HG03378 (cell line): ENCODE results near the gene TMEM170A.
"Not testable (repeated sequence)": the region's sequence is repeated elsewhere in the genome, so short reads cannot be mapped to it uniquely, and the experiment has no call there.

Experiments
- ATAC-seq: cut with Tn5 transposase; IDR thresholded peaks from one replicate; pipeline ENCODE4 v1.9.1; 2021; ENCODE audit warnings: mild to moderate bottlenecking, moderate library complexity; ENCODE audit not compliant: unreplicated experiment

Gene TMEM170A, protein sequence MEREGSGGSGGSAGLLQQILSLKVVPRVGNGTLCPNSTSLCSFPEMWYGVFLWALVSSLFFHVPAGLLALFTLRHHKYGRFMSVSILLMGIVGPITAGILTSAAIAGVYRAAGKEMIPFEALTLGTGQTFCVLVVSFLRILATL

DNA sequence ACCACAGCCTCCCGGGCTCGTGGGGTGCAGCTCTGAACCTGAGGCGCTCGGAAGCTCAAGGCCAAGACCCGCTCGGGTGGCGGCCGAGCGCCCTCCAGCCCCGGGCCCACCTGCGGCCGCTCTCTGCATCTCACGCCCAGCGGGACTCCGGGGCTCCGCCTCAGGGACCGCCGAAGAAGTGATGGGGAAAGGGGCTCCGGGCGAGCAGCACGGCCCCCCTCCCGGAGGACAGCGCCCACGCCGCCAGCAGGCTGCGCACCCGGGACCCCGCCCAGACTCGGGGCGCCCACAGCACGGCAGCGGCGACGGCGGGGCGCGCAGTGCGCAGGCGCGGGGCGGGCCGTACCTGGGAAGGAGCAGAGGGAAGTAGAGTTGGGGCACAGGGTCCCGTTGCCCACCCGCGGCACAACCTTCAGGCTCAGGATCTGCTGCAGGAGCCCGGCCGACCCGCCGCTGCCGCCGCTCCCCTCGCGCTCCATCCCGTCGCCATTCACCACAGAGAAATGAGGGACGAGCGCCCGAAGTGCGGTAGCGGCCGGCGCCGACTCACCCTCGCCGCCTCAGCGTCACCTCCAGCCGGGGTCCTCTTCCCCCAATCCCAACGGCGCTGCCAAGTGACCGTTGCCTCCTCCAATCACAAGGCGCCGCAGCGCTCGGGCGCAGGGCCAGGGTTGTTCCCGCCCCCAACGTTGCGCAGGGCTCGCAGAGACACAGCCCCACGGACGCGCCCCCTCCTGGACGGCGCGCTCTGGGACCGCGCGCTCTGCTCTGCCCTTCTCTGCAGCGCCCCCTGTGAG lies at the start of gene TMEM170A:
TSS of gene TMEM170A (minus strand) at position 568 of the 797 bp plus-strand sequence. CDS start at position 479, 89 bp downstream.
- ATAC-seq = peak; percentile 92

DNA sequence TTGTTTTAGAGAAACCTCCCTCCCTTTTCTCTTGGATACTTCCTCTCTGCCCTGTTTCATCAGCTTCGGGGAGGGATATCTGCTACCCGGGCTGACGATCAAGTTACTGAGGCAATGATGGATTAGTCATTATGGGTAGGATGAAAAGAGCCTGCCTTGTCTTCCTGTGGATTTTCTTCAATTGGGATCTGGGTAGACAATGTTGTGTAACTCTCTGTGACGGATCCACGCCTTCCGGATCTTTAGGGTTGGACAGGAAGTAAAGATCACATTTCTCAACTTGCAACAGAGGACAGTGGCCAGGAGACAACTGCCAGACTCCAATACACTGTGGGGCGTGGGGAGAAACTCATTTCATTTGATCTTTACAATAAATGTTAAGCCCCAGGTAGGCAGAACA lies 42.1 kb upstream of the TMEM170A start:
- no peak for ATAC-seq

DNA sequence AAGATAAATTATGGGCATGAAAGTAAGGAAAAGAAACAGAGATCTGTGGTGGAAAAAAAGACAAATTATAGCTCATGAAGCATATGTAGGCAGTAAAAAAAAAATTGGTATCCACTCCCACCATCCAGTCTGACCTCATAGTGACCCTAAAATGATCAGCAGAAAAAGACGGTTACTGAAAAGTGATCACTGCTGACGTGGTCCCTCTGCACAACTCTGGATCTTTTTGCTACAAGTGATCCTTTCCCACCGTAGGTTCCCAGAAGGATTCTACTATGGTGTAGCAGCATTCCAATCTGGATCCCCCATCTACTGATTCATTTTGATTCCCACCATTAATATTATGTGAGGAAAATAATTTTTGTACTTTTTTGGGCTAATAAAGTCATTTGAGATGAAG lies 41.6 kb upstream of the TMEM170A start:
- ATAC-seq = no peak

DNA sequence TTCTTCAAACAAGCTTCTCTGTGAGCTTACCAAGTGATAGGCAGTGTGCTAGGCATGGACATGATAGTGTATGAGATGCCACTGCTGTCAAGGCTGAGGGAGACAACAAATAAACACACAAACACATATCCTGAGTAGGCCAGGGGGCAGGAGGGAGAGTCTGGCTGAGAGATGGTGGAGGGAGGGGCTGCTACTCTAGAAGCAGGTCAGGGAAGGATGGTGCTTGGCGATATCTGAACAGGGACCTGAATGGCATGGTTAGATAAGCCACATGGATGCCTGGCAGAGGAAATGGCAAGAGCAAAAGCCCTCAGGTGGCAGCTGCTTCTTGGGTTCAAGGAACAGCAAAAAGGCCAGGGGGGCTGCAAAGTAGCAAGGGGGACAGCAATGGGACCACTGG lies 39.3 kb upstream of the TMEM170A start:
- no peak for ATAC-seq

DNA sequence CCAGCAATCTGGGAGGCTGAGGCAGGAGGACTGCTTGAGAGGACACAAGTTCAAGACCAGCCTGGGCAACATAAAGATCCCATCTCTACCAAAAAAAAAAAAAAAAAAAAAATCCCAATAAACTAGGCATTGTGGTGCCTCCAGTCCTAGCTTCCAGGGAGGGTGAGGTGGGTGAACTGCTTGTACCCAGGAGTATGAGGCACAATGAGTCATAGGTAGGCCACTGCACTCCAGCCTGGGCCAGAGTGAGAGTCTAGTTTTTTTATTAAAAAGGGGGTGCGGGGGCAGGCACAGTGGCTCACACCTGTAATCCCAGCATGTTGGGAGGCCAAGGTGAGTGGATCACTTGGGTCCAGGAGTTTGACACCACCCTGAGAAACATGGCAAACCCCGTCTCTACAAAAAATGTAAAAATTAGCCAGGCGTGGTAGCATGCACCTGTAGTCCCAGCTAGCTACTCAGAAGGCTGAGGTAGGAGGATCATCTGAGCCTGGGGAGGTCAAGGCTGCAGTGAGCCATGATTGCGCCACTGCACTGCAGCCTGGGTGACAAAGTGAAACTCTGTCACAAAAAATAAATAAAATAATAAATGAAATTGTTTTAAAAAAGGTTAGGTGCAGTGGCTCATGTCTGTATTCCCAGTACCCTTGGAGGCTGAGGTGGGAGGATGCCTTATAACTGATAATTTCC lies 38.6 kb upstream of the TMEM170A start:
- ATAC-seq = no peak

DNA sequence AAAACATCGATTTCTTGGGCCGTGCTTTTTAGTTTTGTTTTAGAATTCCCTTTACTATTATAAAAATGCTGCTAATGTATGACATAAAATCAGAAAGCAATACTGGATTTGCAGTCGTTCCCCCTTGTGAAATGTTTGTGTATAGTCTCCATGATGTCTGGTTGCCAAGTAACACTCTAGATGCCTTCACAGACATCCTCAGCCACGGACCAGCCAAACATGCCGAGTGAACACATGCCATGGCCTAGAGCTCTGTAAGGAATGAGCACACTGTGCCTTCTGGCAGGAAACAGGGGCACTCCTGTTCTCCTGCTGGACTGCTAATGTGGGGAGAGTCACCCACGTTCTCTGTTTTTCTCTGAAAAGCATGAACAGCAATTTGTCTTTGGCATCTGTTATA lies 37.3 kb upstream of the TMEM170A start:
- ATAC-seq = not testable (repeated sequence)

DNA sequence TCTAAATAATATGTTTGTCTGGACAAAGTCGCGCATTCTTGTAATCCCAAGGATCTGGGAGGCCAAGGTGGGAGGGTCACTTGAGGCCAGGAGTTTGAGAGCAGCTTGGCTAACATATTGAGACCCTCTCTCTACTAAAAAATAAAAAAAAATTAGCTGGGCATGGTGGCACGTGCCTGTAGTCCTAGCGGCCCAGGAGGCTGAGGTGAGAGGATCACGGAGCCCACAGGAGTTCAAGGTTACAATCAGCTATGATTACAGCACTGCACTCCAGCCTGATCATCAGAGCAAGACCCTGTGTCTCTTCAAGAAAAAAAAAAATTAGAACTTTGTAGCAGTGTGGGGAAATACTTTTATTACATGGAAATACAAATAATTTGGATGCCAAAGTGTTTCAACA lies 36.9 kb upstream of the TMEM170A start:
- no peak for ATAC-seq

DNA sequence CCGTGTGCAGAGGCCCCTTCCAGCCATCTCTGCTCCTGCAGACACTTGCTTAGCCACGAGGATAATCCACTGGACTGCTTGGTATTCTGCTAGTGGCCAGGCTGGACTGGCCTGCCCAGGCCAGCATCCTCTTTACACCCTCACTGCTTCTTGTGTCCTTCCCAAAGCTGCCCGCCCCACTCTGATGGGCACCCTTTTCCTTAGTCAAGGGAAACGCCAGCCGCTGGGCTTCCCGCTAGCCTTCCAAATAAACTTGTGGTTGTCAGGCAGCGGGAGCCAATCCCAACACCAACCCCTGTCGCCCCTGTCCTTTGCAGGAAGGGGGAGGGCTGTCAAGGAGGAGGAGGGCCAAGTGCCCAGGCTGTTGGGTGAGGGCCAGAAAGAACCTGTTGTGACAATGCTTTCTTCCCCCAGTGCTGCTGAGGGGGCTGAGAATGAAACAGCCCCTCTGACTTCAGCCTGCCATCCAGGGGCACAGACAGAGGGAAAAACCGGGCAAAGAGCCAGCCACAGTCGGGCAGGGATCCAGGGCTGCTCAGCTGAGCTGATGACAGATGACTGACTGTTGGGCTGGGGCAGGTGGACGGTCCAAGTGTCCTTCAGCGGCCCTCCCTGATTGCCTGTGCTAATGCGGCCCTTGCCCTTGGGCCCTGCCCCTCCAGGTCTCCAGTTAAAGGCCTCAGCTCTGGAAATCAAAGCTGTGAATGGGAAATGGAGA lies 34.3 kb upstream of the TMEM170A start:
- not testable (repeated sequence) for ATAC-seq

DNA sequence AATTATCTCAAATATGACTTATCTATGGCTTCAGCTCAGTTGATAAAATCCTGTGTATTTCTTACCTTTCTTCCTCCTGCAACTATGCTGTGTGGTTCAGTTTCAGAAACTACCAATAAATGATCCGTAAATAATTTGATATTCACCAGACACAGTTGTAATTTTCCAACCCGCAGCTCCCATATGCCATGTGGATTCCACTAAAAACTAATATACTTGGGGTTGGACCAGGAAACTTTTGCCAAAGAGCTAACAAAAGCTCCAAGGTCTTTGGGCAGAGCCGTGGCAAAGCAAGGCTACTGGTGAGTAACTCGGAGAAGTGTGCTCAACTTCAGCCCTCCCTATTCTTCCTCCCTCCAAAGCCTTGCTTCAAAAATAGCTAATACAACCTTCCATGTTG lies 33.1 kb upstream of the TMEM170A start:
- no peak for ATAC-seq

DNA sequence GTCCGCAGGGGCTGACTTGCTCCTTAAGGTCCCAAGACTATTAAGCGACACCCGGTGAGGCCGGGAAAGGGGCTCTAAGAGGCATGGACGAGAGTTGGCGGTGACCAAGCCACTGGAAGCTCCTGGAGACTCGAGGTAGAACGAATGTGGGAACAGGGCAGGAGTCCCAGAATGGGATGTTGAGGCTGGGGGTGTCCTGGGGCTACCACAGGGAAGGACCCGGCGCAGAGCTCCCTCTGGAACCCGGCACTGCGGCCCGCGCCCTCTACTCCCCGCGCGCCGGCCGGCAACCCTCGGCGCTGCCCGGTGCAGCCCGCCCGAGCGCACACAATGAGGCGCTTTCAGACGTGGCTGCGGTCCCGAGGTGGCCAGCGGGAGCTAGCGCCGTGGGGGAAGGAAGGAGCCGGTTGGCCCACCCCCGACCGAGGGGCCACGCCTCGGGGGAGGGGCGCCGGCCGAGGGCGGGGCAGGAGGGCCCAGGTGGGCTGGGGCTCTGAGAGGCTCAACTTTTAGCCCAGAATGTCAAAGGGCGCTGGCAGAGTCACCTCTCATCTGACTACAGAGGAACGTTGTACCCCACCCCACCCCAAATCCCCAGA lies 30.7 kb upstream of the TMEM170A start, which contains the start of gene CHST6:
TSS of gene CHST6 (minus strand) at position 366 of the 599 bp plus-strand sequence. CDS start 15,613 bp downstream, outside the sequence.
- ATAC-seq = no peak

DNA sequence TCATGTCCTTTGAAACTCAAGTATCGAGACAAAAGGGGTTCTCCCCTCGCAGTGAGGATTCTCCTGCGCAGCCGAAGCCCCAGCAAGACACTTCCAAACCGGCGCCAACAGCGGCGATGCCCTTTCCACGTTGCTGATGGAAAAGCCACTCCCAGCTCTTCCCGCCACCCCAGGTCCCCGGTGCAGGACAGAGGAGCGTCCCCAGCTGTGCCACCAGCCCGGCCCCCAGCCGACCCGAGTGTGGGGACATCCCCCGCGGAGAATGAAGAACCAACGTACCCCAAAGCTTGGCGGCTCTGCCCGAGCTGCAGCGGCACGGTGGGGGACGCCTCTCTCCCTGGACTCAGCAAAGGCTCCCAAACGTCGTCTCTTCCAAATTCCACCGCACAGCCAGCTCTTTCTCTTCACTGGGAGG lies 30.2 kb upstream of the TMEM170A start:
- no peak for ATAC-seq

DNA sequence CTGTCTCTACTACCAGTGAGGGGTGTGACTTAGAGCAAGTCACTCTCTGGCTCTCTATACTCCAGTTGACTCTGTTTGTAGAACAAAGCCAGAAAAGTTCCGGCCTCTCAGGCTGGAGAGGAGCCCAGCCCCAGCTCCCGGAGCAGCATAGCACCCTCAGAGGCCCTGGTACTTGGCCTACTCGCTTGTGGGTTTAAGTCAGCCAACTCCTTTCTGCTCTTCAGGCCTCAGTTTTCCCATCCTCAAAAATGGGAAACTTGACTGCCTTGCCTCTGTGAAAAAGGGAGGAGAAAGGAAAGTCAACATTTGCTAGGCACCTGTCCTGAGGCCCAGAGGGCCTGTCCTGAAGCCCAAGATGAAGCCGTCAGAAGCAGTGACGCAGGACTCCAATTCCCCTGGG lies 29.7 kb upstream of the TMEM170A start:
- no peak for ATAC-seq

DNA sequence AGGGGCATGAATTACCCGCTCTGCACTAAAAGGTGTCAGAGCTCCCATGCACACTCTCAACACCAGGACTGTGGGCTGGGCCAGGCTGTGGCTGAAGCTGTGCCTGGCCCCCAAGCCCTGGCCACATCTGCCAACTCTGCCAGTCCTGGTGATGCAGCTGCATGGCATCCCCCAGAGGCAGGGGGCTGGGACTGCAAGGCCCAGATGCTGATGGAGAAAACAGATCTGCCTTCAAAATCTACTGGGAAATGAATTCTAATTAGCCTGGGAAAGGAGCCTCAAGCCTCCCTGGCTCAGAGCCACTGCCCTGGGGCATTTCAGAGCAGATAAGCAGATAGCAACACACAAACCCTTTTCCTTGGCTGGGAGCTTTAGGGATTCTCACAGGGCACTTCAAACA lies 27.4 kb upstream of the TMEM170A start:
- ATAC-seq = no peak

DNA sequence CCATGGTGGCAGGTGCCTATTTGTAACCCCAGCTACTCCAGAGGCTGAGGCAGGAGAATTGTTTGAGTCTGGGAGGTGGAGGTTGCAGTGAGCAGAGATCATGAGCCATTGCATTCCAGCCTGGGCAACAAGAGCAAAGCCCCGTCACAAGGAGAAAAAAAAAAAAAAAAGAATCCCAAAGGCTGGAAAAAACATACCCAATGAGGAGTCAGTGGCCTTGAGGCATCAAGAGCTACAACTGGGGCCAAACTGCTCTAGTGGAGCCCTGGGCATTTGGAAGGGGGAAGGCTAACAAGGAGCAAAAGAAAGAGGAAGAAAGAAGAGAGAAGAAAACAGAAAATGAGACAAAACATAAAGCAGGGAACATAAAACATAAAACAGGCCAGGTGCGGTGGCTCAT lies 23.8 kb upstream of the TMEM170A start:
- ATAC-seq = no peak

DNA sequence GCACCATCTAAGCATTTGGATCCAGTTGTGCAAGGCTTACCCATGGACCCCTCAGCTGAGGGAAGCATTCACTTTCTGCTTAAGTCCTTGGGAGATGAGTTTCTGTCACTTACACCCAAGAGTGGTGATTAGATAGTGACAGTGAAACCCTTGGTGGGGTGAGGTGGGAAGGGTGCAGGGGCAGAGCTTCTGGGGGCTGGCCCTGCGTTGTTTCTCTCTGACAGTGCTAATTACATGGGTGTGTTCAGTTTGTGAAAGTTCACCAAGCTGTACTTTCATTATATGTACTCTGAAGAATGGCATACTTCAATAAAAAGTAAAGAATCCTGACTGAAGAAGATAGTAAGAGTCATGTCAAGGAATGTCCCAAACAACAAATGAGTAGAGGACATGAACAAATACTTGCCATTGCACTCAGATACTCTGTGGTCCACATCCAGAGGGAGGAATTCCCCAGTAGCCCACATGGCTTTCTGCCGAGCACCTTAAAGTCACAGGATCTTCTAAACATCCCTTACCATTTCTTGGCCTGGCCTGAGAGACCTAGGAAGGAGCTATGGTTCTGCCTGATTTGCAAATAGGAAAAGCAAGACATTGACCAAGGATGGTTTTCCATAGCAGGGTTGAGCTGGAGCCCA lies 22.3 kb upstream of the TMEM170A start:
- ATAC-seq = peak; percentile 56

DNA sequence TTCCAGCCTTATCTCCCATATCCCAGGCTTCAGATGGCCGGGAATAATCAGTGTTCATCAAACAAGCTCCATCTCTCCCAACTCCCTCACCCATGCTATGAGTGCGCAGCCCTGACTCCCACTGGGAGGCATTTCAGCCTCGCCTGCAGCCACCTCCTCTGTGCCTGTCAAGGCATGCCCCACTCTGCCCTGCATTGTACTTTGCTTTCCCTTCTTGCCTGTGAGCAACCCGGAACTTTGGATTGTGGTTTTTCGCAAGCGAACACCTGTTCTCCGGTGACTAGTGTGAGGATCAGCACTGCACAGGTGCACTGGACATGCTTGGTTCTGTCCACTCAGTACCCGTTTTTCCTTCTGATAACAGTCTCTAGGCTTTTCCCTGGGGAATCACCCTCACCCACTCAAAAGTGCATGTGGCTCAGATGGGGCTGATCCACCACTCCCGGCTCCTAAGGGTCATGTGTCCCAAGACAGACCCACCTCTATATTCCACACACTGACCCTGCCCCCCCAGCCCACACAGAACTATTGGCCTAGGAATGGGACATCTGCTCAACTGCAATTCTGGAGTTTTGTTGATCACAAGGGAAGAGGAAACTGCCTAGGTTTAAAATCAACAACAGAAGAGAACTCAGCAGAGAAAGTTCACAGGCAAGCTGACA lies 21.7 kb upstream of the TMEM170A start:
- no peak for ATAC-seq

DNA sequence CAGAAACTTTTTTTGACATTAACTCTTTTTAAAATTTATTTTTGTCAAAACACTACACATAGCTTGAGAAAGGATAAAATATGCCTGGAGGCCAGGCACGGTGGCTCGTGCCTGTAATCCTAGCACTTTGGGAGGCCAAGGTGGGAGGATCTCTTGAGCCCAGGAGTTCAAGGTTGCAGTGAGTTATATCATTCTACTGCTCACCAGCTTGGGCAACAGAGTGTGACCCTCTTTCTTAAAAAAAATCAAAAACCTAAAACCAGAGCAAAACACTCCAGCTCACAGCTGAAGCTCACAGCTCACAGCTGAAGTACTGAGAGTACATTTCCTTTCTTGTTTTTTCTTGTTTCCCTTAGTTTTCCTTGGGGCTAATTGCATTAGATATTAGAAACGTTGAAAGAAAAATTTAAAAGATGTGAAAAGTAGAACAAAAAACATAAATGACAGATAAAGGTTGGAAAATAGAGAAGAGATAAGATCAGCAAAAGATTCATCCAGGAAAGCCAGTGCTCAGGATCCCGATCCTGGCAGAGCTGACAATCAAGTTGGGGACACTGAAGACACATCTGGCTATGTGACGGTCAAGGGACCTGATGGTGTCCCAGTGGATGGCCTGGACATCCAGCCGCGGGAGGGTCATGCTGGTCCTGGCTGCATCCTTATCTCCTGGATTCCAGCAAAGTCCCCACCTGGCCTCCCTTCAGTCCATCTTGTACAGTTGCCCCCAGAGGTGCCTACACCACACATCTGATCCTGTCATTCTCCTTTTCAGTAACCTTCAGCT lies 20.9 kb upstream of the TMEM170A start:
- no peak for ATAC-seq

DNA sequence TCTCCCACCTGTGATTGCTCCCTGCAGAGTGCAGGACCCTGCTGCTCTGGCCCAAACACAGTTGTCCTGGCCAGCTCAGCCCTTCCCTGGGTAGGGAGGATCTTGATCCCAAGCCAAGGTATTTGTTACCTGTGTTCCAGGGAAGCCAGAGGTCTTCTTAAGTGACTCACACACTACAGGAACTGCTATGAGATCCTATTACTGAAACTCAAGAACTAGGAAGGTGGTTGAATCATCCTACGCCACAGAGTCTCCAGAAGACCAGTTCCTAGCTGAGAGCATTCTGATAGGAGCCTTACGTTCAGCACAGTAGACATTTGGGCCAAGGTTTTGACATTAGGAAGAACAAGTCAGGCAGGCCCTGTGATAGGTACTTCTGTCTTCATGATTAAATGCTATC lies 18.7 kb upstream of the TMEM170A start:
- no peak for ATAC-seq
